Stimulated activated naive CD8-positive, alpha-beta T cell treated with anti-CD3 and anti-CD28 coated beads, Interleukin-15, Interleukin-2, amounts not matched to agents 100 U/mL and 50 U/mL, for 24 hours (primary cell): ENCODE measurements around the gene CAMK2N1.
A peak's percentile ranks its signal among the peaks of the same experiment; 100 is the strongest.
"Not testable (repeated sequence)": the region's sequence is repeated elsewhere in the genome, so short reads cannot be mapped to it uniquely, and the experiment has no call there.

ENCODE experiments used
- ATAC-seq: fragments of 150-1000 bp; cut with Tn5 transposase; one replicate; pipeline ENCODE4 v1.10.0; 2021
- DNase-seq: peaks from one replicate; pipeline ENCODE4 v3.0.0; 2021

CAMK2N1 gene

GRCh38 chr1:20496725-20497383 is 10.8 kb upstream of the CAMK2N1 start:
- not testable (repeated sequence) for ATAC-seq, DNase-seq

- DNase-seq (peak; percentile 22), ATAC-seq (peak; percentile 64)
Observed at GRCh38 chr1:20496241-20496661, 10.2 kb upstream of the CAMK2N1 start.

GRCh38 chr1:20495661-20496060 is 9.7 kb upstream of the CAMK2N1 start:
- ATAC-seq (no peak), DNase-seq (no peak)

- no peak for DNase-seq
- ATAC-seq: no peak
Observed at GRCh38 chr1:20494609-20495311, 8.8 kb upstream of the CAMK2N1 start.

GRCh38 chr1:20493839-20494608 is 8.0 kb upstream of the CAMK2N1 start:
- ATAC-seq (no peak), DNase-seq (peak; percentile 87)

GRCh38 chr1:20493309-20493708 is 7.3 kb upstream of the CAMK2N1 start:
- ATAC-seq (no peak), DNase-seq (no peak)

GRCh38 chr1:20492751-20493150 is 6.7 kb upstream of the CAMK2N1 start:
- no peak for ATAC-seq
- no peak for DNase-seq

GRCh38 chr1:20491866-20492265 is 5.9 kb upstream of the CAMK2N1 start:
- no peak for DNase-seq
- ATAC-seq: no peak

GRCh38 chr1:20491178-20491577 is 5.2 kb upstream of the CAMK2N1 start:
- DNase-seq: no peak
- no peak for ATAC-seq

- no peak for ATAC-seq
- DNase-seq: no peak
Observed at GRCh38 chr1:20487236-20487590, 1.2 kb upstream of the CAMK2N1 start.

GRCh38 chr1:20486457-20487235 is 636 bp upstream of the CAMK2N1 start:
- ATAC-seq: no peak
- no peak for DNase-seq

- ATAC-seq (no peak), DNase-seq (no peak)
Observed at GRCh38 chr1:20484519-20485462, 1.2 kb downstream of the CAMK2N1 start.

GRCh38 chr1:20483833-20484518 is 2.0 kb downstream of the CAMK2N1 start:
- no peak for ATAC-seq
- no peak for DNase-seq

- ATAC-seq (no peak), DNase-seq (no peak)
Observed at GRCh38 chr1:20483098-20483832, 2.7 kb downstream of the CAMK2N1 start.

- no peak for ATAC-seq
Observed at GRCh38 chr1:20481643-20482498, 4.1 kb downstream of the CAMK2N1 start.

GRCh38 chr1:20480951-20481617 is 4.9 kb downstream of the CAMK2N1 start:
- ATAC-seq (no peak), DNase-seq (no peak)

More at GRCh38 chr1:20481643-20482498, 4.1 kb downstream of the CAMK2N1 start:
- DNase-seq: no peak

GRCh38 chr1:20480243-20480944 is 5.6 kb downstream of the CAMK2N1 start:
- no peak for ATAC-seq
- no peak for DNase-seq

- no peak for DNase-seq
- no peak for ATAC-seq
Observed at GRCh38 chr1:20479840-20480239, 6.2 kb downstream of the CAMK2N1 start.
